ENCODE measurements around the gene MYH14. TPM values are rescaled to one million over a fixed set of nuclear protein-coding genes. Genes with fewer than 3 reads are reported as not detected.

The MYH14 gene
- total and polyA plus RNA-seq, 10 of the 15 experiments (the other 5 are each of a cell fraction or from before 2014, with no cell fraction given), result 0.06 to 0.69 (median 0.15) TPM; not detected in 4

DNA sequence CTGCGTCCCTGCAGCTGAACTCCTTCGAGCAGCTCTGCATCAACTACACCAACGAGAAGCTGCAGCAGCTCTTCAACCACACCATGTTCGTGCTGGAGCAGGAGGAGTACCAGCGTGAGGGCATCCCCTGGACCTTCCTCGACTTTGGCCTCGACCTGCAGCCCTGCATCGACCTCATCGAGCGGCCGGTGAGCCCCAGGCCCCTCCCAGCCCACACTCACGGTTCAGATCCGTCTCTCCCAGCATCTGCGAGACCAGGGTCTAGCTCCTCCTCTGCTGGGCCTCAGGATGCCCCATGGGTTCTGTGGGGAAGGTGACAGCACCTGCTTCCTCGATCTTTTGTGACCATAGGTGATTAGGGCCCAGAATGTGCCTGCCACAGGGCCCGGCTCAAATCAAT is 46.2 kb downstream of the MYH14 start (continued):
- TF ChIP-seq PRDM15 (CRISPR knock-in tag; IDR thresholded peaks at IDR 0.05), result no peak
- TF ChIP-seq POLR2AphosphoS5 (IDR thresholded peaks at IDR 0.05; ENCODE audit: low read length), result no peak
- TF ChIP-seq POLR2AphosphoS2 (IDR thresholded peaks at IDR 0.05; ENCODE audit: low read depth, low read length), result no peak
- no peak for TF ChIP-seq NKRF (conservative IDR thresholded peaks at IDR 0.05)
- no peak for TF ChIP-seq SMC3 (IDR thresholded peaks at IDR 0.05; ENCODE audit: borderline replicate concordance, low read length)
- TF ChIP-seq ZBED1 (IDR thresholded peaks at IDR 0.05; ENCODE audit: borderline replicate concordance), result no peak

Measured in GM12878 (cell line).